Measurements from ENCODE around the gene MRS2. TPM values are rescaled to one million over a fixed set of nuclear protein-coding genes. Genes with fewer than 3 reads are reported as not detected.

Gene MRS2
- total RNA-seq, 4 donors from 2014 or later = 17.2 to 63.2 (median 44.2) TPM

- DNase-seq (no peak), ATAC-seq (no peak)
- TF ChIP-seq, protein P1, sequence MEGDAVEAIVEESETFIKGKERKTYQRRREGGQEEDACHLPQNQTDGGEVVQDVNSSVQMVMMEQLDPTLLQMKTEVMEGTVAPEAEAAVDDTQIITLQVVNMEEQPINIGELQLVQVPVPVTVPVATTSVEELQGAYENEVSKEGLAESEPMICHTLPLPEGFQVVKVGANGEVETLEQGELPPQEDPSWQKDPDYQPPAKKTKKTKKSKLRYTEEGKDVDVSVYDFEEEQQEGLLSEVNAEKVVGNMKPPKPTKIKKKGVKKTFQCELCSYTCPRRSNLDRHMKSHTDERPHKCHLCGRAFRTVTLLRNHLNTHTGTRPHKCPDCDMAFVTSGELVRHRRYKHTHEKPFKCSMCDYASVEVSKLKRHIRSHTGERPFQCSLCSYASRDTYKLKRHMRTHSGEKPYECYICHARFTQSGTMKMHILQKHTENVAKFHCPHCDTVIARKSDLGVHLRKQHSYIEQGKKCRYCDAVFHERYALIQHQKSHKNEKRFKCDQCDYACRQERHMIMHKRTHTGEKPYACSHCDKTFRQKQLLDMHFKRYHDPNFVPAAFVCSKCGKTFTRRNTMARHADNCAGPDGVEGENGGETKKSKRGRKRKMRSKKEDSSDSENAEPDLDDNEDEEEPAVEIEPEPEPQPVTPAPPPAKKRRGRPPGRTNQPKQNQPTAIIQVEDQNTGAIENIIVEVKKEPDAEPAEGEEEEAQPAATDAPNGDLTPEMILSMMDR (IDR thresholded peaks at IDR 0.05 in 4 of 5, conservative IDR thresholded peaks at IDR 0.05 in 1 of 5) = no peak
- TF ChIP-seq POLR2A (IDR thresholded peaks at IDR 0.05) = no peak
- in situ Hi-C loops (cut with MboI; ENCODE audit: low sequenced_read_pairs in 4 of 4) (no loop called here), intact Hi-C loops (cut with DNase I; ENCODE audit: low total_unique reads) (no loop called here)
- Histone ChIP-seq H3K36me3 (no peaks in the 10 kb centered on the region), H3K9me3 (no peaks in the 10 kb centered on the region), H3K4me3 (no peak overlapping the region), H3K27ac (no peak overlapping the region), H3K4me1 (no peaks in the 10 kb centered on the region), H3K27me3 (no peaks in the 10 kb centered on the region)
Measured at GRCh38 chr6:24451581-24452388, 49.0 kb downstream of the MRS2 start.

GRCh38 chr6:24453921-24454320 is 51.2 kb downstream of the MRS2 start:
- Histone ChIP-seq H3K4me3 (no peak overlapping the region), H3K36me3 (no peaks in the 10 kb centered on the region), H3K4me1 (peaks cover 0 to 7% of the 10 kb centered on the region in 2 donors), H3K27me3 (no peaks in the 10 kb centered on the region), H3K27ac (no peak overlapping the region), H3K9me3 (no peaks in the 10 kb centered on the region)
- DNase-seq (no peak), ATAC-seq (no peak)
- in situ Hi-C loops (cut with MboI; ENCODE audit: low sequenced_read_pairs in 4 of 4) (no loop called here), intact Hi-C loops (cut with DNase I; ENCODE audit: low total_unique reads) (no loop called here)
- no peak for TF ChIP-seq POLR2A (IDR thresholded peaks at IDR 0.05)
- TF ChIP-seq, protein P1 (IDR thresholded peaks at IDR 0.05 in 4 of 5, conservative IDR thresholded peaks at IDR 0.05 in 1 of 5) = no peak

DNA sequence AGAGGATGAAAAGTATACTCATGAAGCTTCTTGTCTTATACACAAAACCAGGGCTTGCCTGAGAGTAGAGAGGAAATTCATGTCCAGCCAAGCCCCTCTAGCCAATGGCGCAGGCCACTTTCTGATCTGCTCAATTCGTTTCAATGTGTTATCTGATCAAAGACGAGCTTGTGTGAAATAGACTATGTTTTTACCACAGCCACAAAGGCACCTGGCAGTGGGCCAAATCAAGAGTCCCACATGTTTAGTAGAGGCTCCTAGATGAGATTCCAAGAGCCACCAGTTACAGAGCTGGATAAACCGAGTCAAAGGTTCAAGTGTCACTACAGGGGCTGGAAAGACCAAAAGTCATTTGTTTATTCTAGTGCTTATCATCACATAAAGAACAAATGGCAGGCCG is 51.7 kb downstream of the MRS2 start:
- Histone ChIP-seq H3K4me3 (no peak overlapping the region), H3K4me1 (peaks cover 0 to 7% of the 10 kb centered on the region in 2 donors), H3K27ac (no peak overlapping the region), H3K36me3 (no peaks in the 10 kb centered on the region), H3K27me3 (no peaks in the 10 kb centered on the region), H3K9me3 (no peaks in the 10 kb centered on the region)
- ATAC-seq (no peak), DNase-seq (no peak)
- intact Hi-C loops (cut with DNase I; ENCODE audit: low total_unique reads) = no loop called here
- in situ Hi-C loops (cut with MboI; ENCODE audit: low sequenced_read_pairs in 4 of 4) = no loop called here
- TF ChIP-seq POLR2A (IDR thresholded peaks at IDR 0.05) = no peak
- TF ChIP-seq, protein P1 (IDR thresholded peaks at IDR 0.05 in 4 of 5, conservative IDR thresholded peaks at IDR 0.05 in 1 of 5) = no peak

GRCh38 chr6:24455061-24455460 is 52.3 kb downstream of the MRS2 start:
- TF ChIP-seq, protein P1 (IDR thresholded peaks at IDR 0.05 in 4 of 5, conservative IDR thresholded peaks at IDR 0.05 in 1 of 5) = no peak
- TF ChIP-seq POLR2A (IDR thresholded peaks at IDR 0.05) = no peak
- no peak for ATAC-seq
- Histone ChIP-seq H3K36me3 (no peaks in the 10 kb centered on the region), H3K4me3 (no peak overlapping the region), H3K9me3 (no peaks in the 10 kb centered on the region), H3K4me1 (peaks cover 0 to 7% of the 10 kb centered on the region in 2 donors), H3K27ac (no peak overlapping the region), H3K27me3 (no peaks in the 10 kb centered on the region)
- in situ Hi-C loops (cut with MboI; ENCODE audit: low sequenced_read_pairs in 4 of 4) = no loop called here
- DNase-seq = no peak
- intact Hi-C loops (cut with DNase I; ENCODE audit: low total_unique reads) = no loop called here

Data from gastrocnemius medialis (tissue), 4 donors.